Testis (tissue), 3 donors: Measurements from ENCODE around the gene UBE2U. TPM values are rescaled to one million over a fixed set of nuclear protein-coding genes. Genes with fewer than 3 reads are reported as not detected.

Experiments
- DNase-seq: peaks from one replicate; pipeline ENCODE4 v3.0.0-alpha.2; 2019
- H3K27ac ChIP-seq, 2 donors: fragments of 200-600 bp; sonication (generic); one replicate each; pipeline ENCODE4 v1.5.1; 2019
- H3K27me3 ChIP-seq: fragments of 200-600 bp; sonication (generic); one replicate; pipeline ENCODE4 v1.5.1; 2019
- H3K36me3 ChIP-seq: fragments of 200-600 bp; sonication (generic); one replicate; pipeline ENCODE4 v1.5.1; 2017; ENCODE audit warnings: low read depth; ENCODE audit errors: missing control alignments
- H3K4me1 ChIP-seq: fragments of 200-600 bp; sonication (generic); one replicate; pipeline ENCODE4 v1.5.1; 2019
- H3K4me3 ChIP-seq, 2 donors: fragments of 200-600 bp; sonication (generic); one replicate each; pipeline ENCODE4 v1.5.1; 2017 to 2019
- H3K9me3 ChIP-seq: fragments of 200-600 bp; sonication (generic); one replicate; pipeline ENCODE4 v1.5.1; 2017
- CTCF ChIP-seq, 3 experiments: fragments of 450-650 bp in 2 of 3; fragments of 200-600 bp in 1 of 3; sonication (generic) in 1 of 3; IDR thresholded peaks; one replicate each; pipeline ENCODE4 v1.5.1; 2016 to 2019; ENCODE audit warnings: antibody characterized with exemption in 3 of 3, mild to moderate bottlenecking in 2 of 3, moderate library complexity in 1 of 3
- POLR2A ChIP-seq: fragments of 450-650 bp; IDR thresholded peaks from one replicate; pipeline ENCODE4 v1.6.1; 2017; ENCODE audit warnings: antibody characterized with exemption, mild to moderate bottlenecking, moderate library complexity
- WGBS, 2 donors: methylation state at CpG; one replicate each; pipeline ENCODE4 v1.1.5; 2018; 5-methylcytosine and 5-hydroxymethylcytosine counted together
- intact Hi-C: fragments of 100-400 bp; cut with DNase I; formaldehyde crosslinking; loops from one replicate; pipeline ENCODE4 v1.15.1; 2023; ENCODE audit warnings: low total_unique reads
- polyA plus RNA-seq: library from polyadenylated mRNA; stranded (reverse); fragments of 350-450 nt; fragmentation: Illumina TruSeq; extraction: RNeasy Lipid Tissue Mini Kit (QIAGEN cat#74804); gene quantifications from one replicate; pipeline ENCODE4 v1.2.3, GENCODE V29; 2014; ENCODE audit warnings: low read depth, low replicate concordance; ENCODE audit not compliant: insufficient read depth
- total RNA-seq, 2 donors: library from RNA; depleted of rRNA; stranded (reverse); fragments of >200 nt; gene quantifications; one replicate each; pipeline ENCODE4 v1.2.3, GENCODE V29; 2016

Gene UBE2U
- total and polyA plus RNA-seq, 3 donors from 2014 or later: 16.9 to 72.2 (median 31.6) TPM

GRCh38 chr1:64176659-64177058, 26.8 kb upstream of the UBE2U start:
- DNase-seq: no peak
- Histone ChIP-seq H3K9me3 (no peaks in the 10 kb centered on the region), H3K27ac (no peak overlapping the region), H3K27me3 (no peaks in the 10 kb centered on the region), H3K36me3 (no peaks in the 10 kb centered on the region), H3K4me1 (peaks cover 6% of the 10 kb centered on the region), H3K4me3 (no peak overlapping the region)
- intact Hi-C loops: no loop called here
- TF ChIP-seq POLR2A: no peak
- no peak for TF ChIP-seq CTCF (IDR thresholded peaks at IDR 0.05)
- whole genome bisulfite sequencing, 2 donors: 87 to 90% methylated on average over 3 of the region's 3 CpGs

- no peak overlapping the region for H3K4me3 ChIP-seq
- no peak for TF ChIP-seq CTCF (IDR thresholded peaks at IDR 0.05)
- TF ChIP-seq POLR2A: no peak
- intact Hi-C loops: no loop called here
- H3K9me3 ChIP-seq: no peaks in the 10 kb centered on the region
- 88 to 89% methylated on average over 4 of the region's 4 CpGs for WGBS, 2 donors
- H3K4me1 ChIP-seq: peaks cover 8% of the 10 kb centered on the region
- no peaks in the 10 kb centered on the region for H3K36me3 ChIP-seq
- DNase-seq: no peak
- H3K27me3 ChIP-seq: no peaks in the 10 kb centered on the region
- H3K27ac ChIP-seq: no peak overlapping the region
Measured at GRCh38 chr1:64179588-64179987, 23.8 kb upstream of the UBE2U start.

- TF ChIP-seq POLR2A: no peak
- no peak for TF ChIP-seq CTCF (IDR thresholded peaks at IDR 0.05)
- peaks cover 8% of the 10 kb centered on the region for H3K4me1 ChIP-seq
- H3K9me3 ChIP-seq: no peaks in the 10 kb centered on the region
- no peak overlapping the region for H3K4me3 ChIP-seq
- H3K27ac ChIP-seq: no peak overlapping the region
- intact Hi-C loops: no loop called here
- no peak for DNase-seq
- WGBS, 2 donors: 84 to 94% methylated on average over 2 of the region's 2 CpGs
- H3K36me3 ChIP-seq: no peaks in the 10 kb centered on the region
- H3K27me3 ChIP-seq: no peaks in the 10 kb centered on the region
Measured at GRCh38 chr1:64182207-64182606, 21.2 kb upstream of the UBE2U start.

GRCh38 chr1:64183395-64184002, 19.9 kb upstream of the UBE2U start:
- Histone ChIP-seq H3K27me3 (no peaks in the 10 kb centered on the region), H3K27ac (no peak overlapping the region), H3K9me3 (no peaks in the 10 kb centered on the region), H3K36me3 (no peaks in the 10 kb centered on the region), H3K4me3 (no peak overlapping the region), H3K4me1 (peaks cover 8% of the 10 kb centered on the region)
- intact Hi-C loops: no loop called here
- TF ChIP-seq CTCF (IDR thresholded peaks at IDR 0.05): no peak
- TF ChIP-seq POLR2A: no peak
- 39% methylated on average over 5 of the region's 5 CpGs for WGBS, 2 donors
- no peak for DNase-seq

GRCh38 chr1:64184003-64184440, 19.4 kb upstream of the UBE2U start:
- DNase-seq: no peak
- WGBS, 2 donors: 57 to 59% methylated on average over 5 of the region's 5 CpGs
- H3K27ac ChIP-seq: no peak overlapping the region
- peaks cover 8% of the 10 kb centered on the region for H3K4me1 ChIP-seq
- H3K4me3 ChIP-seq: no peak overlapping the region
- H3K27me3 ChIP-seq: no peaks in the 10 kb centered on the region
- TF ChIP-seq CTCF (IDR thresholded peaks at IDR 0.05): no peak
- no peak for TF ChIP-seq POLR2A
- H3K36me3 ChIP-seq: no peaks in the 10 kb centered on the region
- intact Hi-C loops: no loop called here
- no peaks in the 10 kb centered on the region for H3K9me3 ChIP-seq
